PC-9 (cell line): Measurements from ENCODE around the gene CYP2C18. TPM values are rescaled to one million over a fixed set of nuclear protein-coding genes. Genes with fewer than 3 reads are reported as not detected.
A peak's percentile ranks its signal among the peaks of the same experiment; 100 is the strongest.
"Not testable (repeated sequence)": the region's sequence is repeated elsewhere in the genome, so short reads cannot be mapped to it uniquely, and the experiment has no call there.

Experiments used
- Bru-seq: library from RNA; stranded (reverse); fragments of 400-500 nt; gene quantifications from one replicate; lab custom pipeline; 2021; lab: Mats Ljungman, UMichigan
- BruChase-seq, 2 experiments: library from RNA; stranded (reverse); fragments of 400-500 nt; gene quantifications; one replicate each; lab custom pipeline; 2021; lab: Mats Ljungman, UMichigan
- BruUV-seq: library from RNA; stranded (reverse); fragments of 400-500 nt; replicated peaks from 2 replicates; lab custom pipeline; 2021; lab: Mats Ljungman, UMichigan
- CTCF ChIA-PET: fragments of 300-600 bp; sonication (Branson Sonifier 250); formaldehyde crosslinking; loops from one replicate; lab custom pipeline; 2022; ENCODE audit warnings: antibody characterized with exemption; lab: Charles Lee
- POLR2A ChIA-PET: fragments of 300-600 bp; sonication (Branson Sonifier 250); formaldehyde crosslinking; loops from one replicate; lab custom pipeline; 2022; ENCODE audit warnings: antibody characterized with exemption; ENCODE audit not compliant: unreplicated experiment; lab: Charles Lee
- DNase-seq, 2 experiments: peaks; one replicate each; pipeline versions ENCODE4 v3.0.0 to v3.0.0-alpha.2; 2015 to 2022; ENCODE audit warnings: mixed read lengths in 1 of 2
- H2AFZ ChIP-seq: fragments of 200-600 bp; sonication (generic); 2 replicates; pipeline ENCODE4 v1.8.1; 2017; ENCODE audit warnings: antibody characterized with exemption
- H3F3A ChIP-seq: fragments of 200-600 bp; sonication (generic); 2 replicates; pipeline ENCODE4 v1.8.1; 2017; ENCODE audit warnings: antibody characterized with exemption, mild to moderate bottlenecking, low read depth; ENCODE audit not compliant: insufficient read depth
- H3K27ac ChIP-seq: fragments of 200-600 bp; sonication (generic); 2 replicates; pipeline ENCODE4 v1.6.1; 2016; ENCODE audit warnings: mixed run types
- H3K27me3 ChIP-seq: fragments of 200-600 bp; sonication (generic); 2 replicates; pipeline ENCODE4 v1.6.1; 2016; ENCODE audit warnings: low read depth, mixed run types; ENCODE audit not compliant: insufficient read depth
- H3K36me3 ChIP-seq: fragments of 200-600 bp; sonication (generic); 2 replicates; pipeline ENCODE4 v1.6.1; 2016; ENCODE audit warnings: low read depth, mixed run types
- H3K4me1 ChIP-seq: fragments of 200-600 bp; sonication (generic); replicated peaks from 2 replicates; pipeline ENCODE4 v1.6.1; 2016; ENCODE audit warnings: mixed run types; ENCODE audit not compliant: insufficient read depth
- H3K4me2 ChIP-seq: fragments of 200-600 bp; sonication (generic); 2 replicates; pipeline ENCODE4 v1.6.1; 2017; ENCODE audit warnings: mixed run types
- H3K4me3 ChIP-seq: fragments of 200-600 bp; sonication (generic); 2 replicates; pipeline ENCODE4 v1.6.1; 2016; ENCODE audit warnings: mixed run types
- H3K79me2 ChIP-seq: fragments of 200-600 bp; sonication (generic); 2 replicates; pipeline ENCODE4 v1.6.1; 2017; ENCODE audit warnings: low read depth, mixed run types
- H3K9me2 ChIP-seq: fragments of 200-600 bp; sonication (generic); 2 replicates; pipeline ENCODE4 v1.8.1; 2017; ENCODE audit warnings: mild to moderate bottlenecking; ENCODE audit not compliant: insufficient read depth
- H3K9me3 ChIP-seq: fragments of 200-600 bp; sonication (generic); 2 replicates; pipeline ENCODE4 v1.8.1; 2016; ENCODE audit warnings: low read depth; ENCODE audit not compliant: insufficient read depth
- H4K20me1 ChIP-seq: fragments of 200-600 bp; sonication (generic); 2 replicates; pipeline ENCODE4 v1.8.1; 2017; ENCODE audit not compliant: insufficient read depth
- CTCF ChIP-seq: fragments of 200-600 bp; sonication (generic); conservative IDR thresholded peaks from 2 replicates; pipeline ENCODE4 v1.6.1; 2017; ENCODE audit warnings: mixed run types, antibody characterized with exemption, mild to moderate bottlenecking, moderate library complexity
- EZH2 ChIP-seq: fragments of 200-600 bp; sonication (generic); IDR thresholded peaks from 2 replicates; pipeline ENCODE4 v1.8.0; 2017; ENCODE audit warnings: antibody characterized with exemption, low read depth
- intact Hi-C: fragments of 100-400 bp; cut with micrococcal nuclease; formaldehyde crosslinking; loops from one replicate; pipeline ENCODE4 v1.10.0; 2022; ENCODE audit not compliant: unreplicated experiment
- long read RNA-seq: library from polyadenylated mRNA; stranded (forward); transcript quantifications from one replicate; pipeline ENCODE4 v2.0.0, GENCODE V29; 2022
- total RNA-seq: library from RNA; stranded (reverse); gene quantifications from 2 replicates; pipeline ENCODE4 v1.2.3, GENCODE V29; 2021

Gene CYP2C18
- total RNA-seq = not detected in 2 replicates
- percentile 13 among the genes with signal in this experiment for Bru-seq, nascent RNA
- BruChase-seq, experiment 1, labeled RNA remaining after a 2-hour chase = percentile 13 among the genes with signal in this experiment
- BruChase-seq, experiment 2, labeled RNA remaining after a 6-hour chase = not detected
- long read RNA-seq = 0 reads

- H3K36me3 ChIP-seq = no peaks in the 10 kb centered on the region
- no TSS peak for BruUV-seq
- no peaks in the 10 kb centered on the region for H4K20me1 ChIP-seq
- intact Hi-C loops = no loop called here
- H3K9me2 ChIP-seq = no peaks in the 10 kb centered on the region
- no peak for DNase-seq
- H3K27ac ChIP-seq = no peak within 1 kb of the TSS
- no peaks in the 10 kb centered on the region for H3K4me1 ChIP-seq
- H3K27me3 ChIP-seq = no peaks in the 10 kb centered on the region
- H3K79me2 ChIP-seq = no peaks in the 10 kb centered on the region
- ChIA-PET CTCF (no interaction called here), POLR2A (no interaction called here)
- H2AFZ ChIP-seq = no peak within 1 kb of the TSS
- H3F3A ChIP-seq = no peaks in the 10 kb centered on the region
- no peak within 1 kb of the TSS for H3K4me2 ChIP-seq
- no peaks in the 10 kb centered on the region for H3K9me3 ChIP-seq
- TF ChIP-seq EZH2 (no peak), CTCF (no peak)
- no peak within 1 kb of the TSS for H3K4me3 ChIP-seq
These were observed at the start of gene CYP2C18 for GRCh38 chr10:94683214-94684054. TSS of gene CYP2C18 (plus strand) at chr10:94683729. CDS start at chr10:94683820, 91 bp downstream.

GRCh38 chr10:94638097-94638496 lies 45.4 kb upstream of the CYP2C18 start:
- CTCF ChIA-PET, intact Hi-C loops: not testable (repeated sequence)

GRCh38 chr10:94639902-94640301 lies 43.6 kb upstream of the CYP2C18 start:
- no TSS peak for BruUV-seq
- Histone ChIP-seq H3K4me1 (no peaks in the 10 kb centered on the region), H4K20me1 (no peaks in the 10 kb centered on the region), H3K9me2 (no peaks in the 10 kb centered on the region), H3K9me3 (no peaks in the 10 kb centered on the region), H3K27me3 (no peaks in the 10 kb centered on the region), H3K4me2 (no peak overlapping the region), H3F3A (no peaks in the 10 kb centered on the region), H3K27ac (no peak overlapping the region), H3K79me2 (no peaks in the 10 kb centered on the region), H3K36me3 (no peaks in the 10 kb centered on the region), H2AFZ (no peak overlapping the region), H3K4me3 (no peak overlapping the region)
- intact Hi-C loops = no loop called here
- ChIA-PET POLR2A (no interaction called here), CTCF (no interaction called here)
- no peak for TF ChIP-seq EZH2
- no peak for TF ChIP-seq CTCF
- DNase-seq = no peak

More at GRCh38 chr10:94638097-94638496, 45.4 kb upstream of the CYP2C18 start:
- DNase-seq, H3K9me3 ChIP-seq, H3K36me3 ChIP-seq, H3K4me1 ChIP-seq, H4K20me1 ChIP-seq, H3K9me2 ChIP-seq, H3K4me2 ChIP-seq, H3K27me3 ChIP-seq, POLR2A ChIA-PET, H3K79me2 ChIP-seq, BruUV-seq, H2AFZ ChIP-seq, H3F3A ChIP-seq, H3K4me3 ChIP-seq, H3K27ac ChIP-seq: not testable (repeated sequence)
